Measurements from ENCODE around the gene SCMH1.

SCMH1 gene

GRCh38 chr1:41003640-41004220, 238.4 kb downstream of the SCMH1 start:
- DNase-seq (ENCODE audit: low read depth in 2 of 2), result peak; percentile 63 to 80

- no peak for DNase-seq (ENCODE audit: low read depth in 2 of 2)
Measured at GRCh38 chr1:41003127-41003639, 238.9 kb downstream of the SCMH1 start.

GRCh38 chr1:40998668-40999067, 243.4 kb downstream of the SCMH1 start:
- DNase-seq (ENCODE audit: low read depth in 2 of 2), result no peak

- DNase-seq (ENCODE audit: low read depth in 2 of 2), result no peak
Measured at GRCh38 chr1:40997096-40997495, 245.0 kb downstream of the SCMH1 start.

GRCh38 chr1:40989066-40989465, 253.0 kb downstream of the SCMH1 start:
- no peak for DNase-seq (ENCODE audit: low read depth in 2 of 2)

GRCh38 chr1:40988280-40988679, 253.8 kb downstream of the SCMH1 start:
- no peak for DNase-seq (ENCODE audit: low read depth in 2 of 2)

- DNase-seq (ENCODE audit: low read depth in 2 of 2), result no peak
Measured at GRCh38 chr1:40987439-40988276, 254.4 kb downstream of the SCMH1 start.

- no peak for DNase-seq (ENCODE audit: low read depth in 2 of 2)
Measured at GRCh38 chr1:40986956-40987355, 255.2 kb downstream of the SCMH1 start.

GRCh38 chr1:40986328-40986783, 255.8 kb downstream of the SCMH1 start:
- no peak for DNase-seq (ENCODE audit: low read depth in 2 of 2)

GRCh38 chr1:40985875-40986274, 256.2 kb downstream of the SCMH1 start:
- no peak for DNase-seq (ENCODE audit: low read depth in 2 of 2)

GRCh38 chr1:40985161-40985560, 256.9 kb downstream of the SCMH1 start:
- no peak for DNase-seq (ENCODE audit: low read depth in 2 of 2)

- no peak for DNase-seq (ENCODE audit: low read depth in 2 of 2)
Measured at GRCh38 chr1:40984531-40984930, 257.6 kb downstream of the SCMH1 start.

GRCh38 chr1:40984066-40984465, 258.0 kb downstream of the SCMH1 start:
- DNase-seq (ENCODE audit: low read depth in 2 of 2), result no peak

- no peak for DNase-seq (ENCODE audit: low read depth in 2 of 2)
Measured at GRCh38 chr1:40983286-40983685, 258.8 kb downstream of the SCMH1 start.

- DNase-seq (ENCODE audit: low read depth in 2 of 2), result no peak
Measured at GRCh38 chr1:40982721-40983120, 259.4 kb downstream of the SCMH1 start.

GRCh38 chr1:40981691-40982448, 260.2 kb downstream of the SCMH1 start:
- DNase-seq (ENCODE audit: low read depth in 2 of 2), result no peak

GRCh38 chr1:40980453-40981121, 261.5 kb downstream of the SCMH1 start:
- peak; percentile 22 to 35 for DNase-seq (ENCODE audit: low read depth in 2 of 2)

GRCh38 chr1:40980068-40980452, 262.0 kb downstream of the SCMH1 start:
- peak in 1 of 2 donors; percentile 33 for DNase-seq (ENCODE audit: low read depth in 2 of 2)

GRCh38 chr1:40979241-40980067, 262.7 kb downstream of the SCMH1 start, which contains the start of gene CTPS1:
Gene CTPS1, plus strand, starts transcription at chr1:40979696. Its CDS starts 3,595 bp downstream, at chr1:40983291.
- DNase-seq (ENCODE audit: low read depth in 2 of 2), result peak; percentile 94 to 97

- DNase-seq (ENCODE audit: low read depth in 2 of 2), result no peak
Measured at GRCh38 chr1:40978886-40979240, 263.2 kb downstream of the SCMH1 start.

GRCh38 chr1:40977716-40978115, 264.4 kb downstream of the SCMH1 start:
- DNase-seq (ENCODE audit: low read depth in 2 of 2), result no peak
